ENCODE results near the gene RAB29. TPM values are rescaled to one million over a fixed set of nuclear protein-coding genes. Genes with fewer than 3 reads are reported as not detected.

RAB29 gene
- total and polyA plus RNA-seq, 7 donors, result 5.3 to 20.5 (median 5.9) TPM

- ATAC-seq, result peak; percentile 6 to 28 (median 16)
- no peak for TF ChIP-seq CTCF (IDR thresholded peaks at IDR 0.05)
- peaks cover 15% of the 10 kb centered on the region for H3K4me1 ChIP-seq
Observed at GRCh38 chr1:205783433-205783795, 8.1 kb upstream of the RAB29 start.

GRCh38 chr1:205782627-205783432, 7.5 kb upstream of the RAB29 start:
- Histone ChIP-seq H3K9me3 (no peaks in the 10 kb centered on the region), H3K27ac (peak overlapping the region; percentile 62), H3K27me3 (ENCODE audit: insufficient read depth in 3 of 3, low read length in 2 of 3) (no peaks in the 10 kb centered on the region), H3K4me3 (no peak overlapping the region), H3K36me3 (ENCODE audit: insufficient read depth in 1 of 2, low read depth in 1 of 2) (no peaks in the 10 kb centered on the region), H3K4me1 (peaks cover 15% of the 10 kb centered on the region)
- DNase-seq (no peak), ATAC-seq (peak in 2 of 4 donors; percentile 32 to 33)
- intact Hi-C loops (cut with DNase I), result no loop called here
- WGBS, 3 donors, result 36 to 50% (median 38%) methylated on average over 4 of the region's 4 CpGs
- TF ChIP-seq CTCF (IDR thresholded peaks at IDR 0.05), result no peak

More at GRCh38 chr1:205783433-205783795, 8.1 kb upstream of the RAB29 start:
- DNase-seq, result no peak
- Histone ChIP-seq H3K27me3 (ENCODE audit: insufficient read depth in 3 of 3, low read length in 2 of 3) (no peaks in the 10 kb centered on the region), H3K9me3 (no peaks in the 10 kb centered on the region), H3K36me3 (ENCODE audit: insufficient read depth in 1 of 2, low read depth in 1 of 2) (no peaks in the 10 kb centered on the region), H3K27ac (peak overlapping the region; percentile 62), H3K4me3 (no peak overlapping the region)
- intact Hi-C loops (cut with DNase I), result no loop called here

DNA sequence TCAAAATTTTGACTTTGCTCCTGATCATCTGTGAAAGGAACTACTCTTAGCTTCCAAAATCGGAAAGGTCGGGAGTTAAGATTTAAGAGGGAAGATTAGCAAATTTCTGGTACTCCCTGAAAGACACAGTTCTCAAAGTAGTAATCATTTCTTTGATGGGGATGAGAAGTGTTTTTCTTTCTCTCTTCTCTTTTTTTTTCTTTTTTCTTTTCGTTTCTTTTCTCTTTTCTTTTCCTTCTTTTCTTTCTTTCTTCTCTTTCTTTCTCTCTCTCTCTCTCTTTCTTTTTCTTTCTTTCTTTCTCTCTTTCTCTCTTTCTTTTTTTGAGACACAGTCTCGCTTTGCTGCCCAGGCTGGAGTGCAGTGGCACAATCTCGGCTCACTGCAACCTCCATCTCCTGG, 5.1 kb upstream of the RAB29 start:
- no peaks in the 10 kb centered on the region for H3K9me3 ChIP-seq
- DNase-seq (no peak), ATAC-seq (no peak)
- WGBS, 3 donors, result 86 to 94% (median 94%) methylated on average over 5 of the region's 5 CpGs
- no peak overlapping the region for H3K4me3 ChIP-seq
- H3K36me3 ChIP-seq (ENCODE audit: insufficient read depth in 1 of 2, low read depth in 1 of 2), result no peaks in the 10 kb centered on the region
- intact Hi-C loops (cut with DNase I), result no loop called here
- H3K27ac ChIP-seq, result no peak overlapping the region
- no peaks in the 10 kb centered on the region for H3K27me3 ChIP-seq (ENCODE audit: insufficient read depth in 3 of 3, low read length in 2 of 3)
- TF ChIP-seq CTCF (IDR thresholded peaks at IDR 0.05), result no peak
- H3K4me1 ChIP-seq, result peaks cover 22% of the 10 kb centered on the region

DNA sequence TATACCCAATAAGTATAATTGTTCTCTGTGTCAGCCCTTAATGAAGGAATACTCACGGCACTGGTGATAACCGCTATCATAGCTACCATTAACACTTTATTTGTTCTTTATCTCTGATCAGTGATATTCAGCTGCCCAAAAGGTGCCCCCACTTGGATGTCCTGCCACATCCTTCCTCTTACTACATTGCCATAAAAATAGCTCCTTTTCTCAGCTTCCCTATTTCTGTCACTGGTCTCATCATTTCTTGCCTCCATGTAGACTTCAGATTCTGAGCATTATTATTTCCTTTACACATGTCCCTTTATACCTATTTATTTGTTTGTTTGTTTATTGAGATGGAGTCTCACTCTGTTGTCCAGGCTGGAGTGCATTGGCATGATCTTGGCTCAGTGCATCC, 2.7 kb upstream of the RAB29 start:
- H3K4me3 ChIP-seq, result no peak overlapping the region
- intact Hi-C loops (cut with DNase I), result no loop called here
- ATAC-seq (peak in 1 of 4 donors; percentile 35), DNase-seq (no peak)
- no peaks in the 10 kb centered on the region for H3K36me3 ChIP-seq (ENCODE audit: insufficient read depth in 1 of 2, low read depth in 1 of 2)
- WGBS, 3 donors, result 88 to 90% (median 89%) methylated on average over 2 of the region's 2 CpGs
- peaks cover 16% of the 10 kb centered on the region for H3K4me1 ChIP-seq
- no peaks in the 10 kb centered on the region for H3K9me3 ChIP-seq
- no peak for TF ChIP-seq CTCF (IDR thresholded peaks at IDR 0.05)
- no peaks in the 10 kb centered on the region for H3K27me3 ChIP-seq (ENCODE audit: insufficient read depth in 3 of 3, low read length in 2 of 3)
- no peak overlapping the region for H3K27ac ChIP-seq

DNA sequence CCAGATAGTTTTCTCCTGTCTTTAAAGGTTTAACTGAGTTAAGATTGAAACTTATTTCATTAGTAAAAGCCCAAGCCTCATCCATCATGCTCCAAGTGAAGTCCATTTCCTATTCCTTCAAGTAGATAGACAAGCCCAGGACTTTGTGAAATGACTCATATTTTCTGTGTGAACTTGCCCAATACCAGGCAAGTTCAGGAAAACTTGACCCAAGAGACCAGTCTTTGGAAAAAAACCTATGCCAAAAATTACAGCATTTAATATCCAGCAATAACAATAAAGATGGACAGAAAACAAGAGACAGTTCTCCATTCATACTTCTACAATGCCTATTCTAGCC, 405 bp upstream of the RAB29 start:
- peak in 3 of 4 donors; percentile 31 to 54 (median 44) for ATAC-seq
- Histone ChIP-seq H3K4me1 (peaks cover 15% of the 10 kb centered on the region), H3K36me3 (ENCODE audit: insufficient read depth in 1 of 2, low read depth in 1 of 2) (peaks cover 0 to 8% of the 10 kb centered on the region in 2 donors), H3K9me3 (no peaks in the 10 kb centered on the region), H3K4me3 (peak overlapping the region; percentile 83), H3K27ac (peak overlapping the region; percentile 60), H3K27me3 (ENCODE audit: insufficient read depth in 3 of 3, low read length in 2 of 3) (no peaks in the 10 kb centered on the region)
- intact Hi-C loops (cut with DNase I), result no loop called here
- TF ChIP-seq CTCF (IDR thresholded peaks at IDR 0.05), result no peak
- no peak for DNase-seq
